Uterus (tissue), 2 donors: Measurements from ENCODE around the gene WWOX.

Experiments
- POLR2A ChIP-seq, 2 donors: fragments of 450-650 bp; IDR thresholded peaks; one replicate each; pipeline ENCODE4 v1.6.1; 2016; ENCODE audit warnings: antibody characterized with exemption in 2 of 2, mild to moderate bottlenecking in 1 of 2, moderate library complexity in 1 of 2
- TF ChIP-seq, protein P1 (sequence below), 4 experiments: fragments of 200-600 bp in 2 of 4; fragments of 450-650 bp in 2 of 4; sonication (generic) in 2 of 4; IDR thresholded peaks; one replicate each; pipeline ENCODE4 v1.5.1; 2016 to 2019; ENCODE audit warnings: antibody characterized with exemption in 4 of 4, mild to moderate bottlenecking in 2 of 4, moderate library complexity in 1 of 4

DNA sequence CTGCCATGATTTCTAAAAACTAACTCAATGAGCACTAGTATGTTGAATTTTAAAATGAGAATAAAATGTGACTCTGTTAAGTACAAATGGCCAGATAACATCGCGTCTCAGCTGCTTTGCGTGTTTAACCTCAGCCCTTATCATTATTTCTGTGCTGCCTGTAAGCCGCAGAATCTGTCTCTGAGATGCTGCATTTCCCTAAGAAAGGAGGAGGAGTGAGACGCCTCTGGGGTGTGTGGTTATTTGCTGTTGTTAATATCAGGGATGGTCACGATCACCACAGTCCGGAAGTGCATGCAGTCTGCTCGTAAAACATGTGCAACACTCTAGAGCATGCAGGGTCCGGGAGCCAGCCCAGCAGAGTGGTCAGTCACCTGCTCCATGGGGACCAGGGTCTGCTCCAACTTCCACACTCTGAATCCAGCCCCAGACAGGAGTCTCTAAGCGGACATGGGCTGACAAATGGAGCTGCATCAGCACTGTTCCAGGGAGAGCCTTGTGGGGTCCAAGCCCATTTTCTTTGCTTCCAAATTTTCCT, 1158.6 kb downstream of the WWOX start:
- TF ChIP-seq, protein P1, sequence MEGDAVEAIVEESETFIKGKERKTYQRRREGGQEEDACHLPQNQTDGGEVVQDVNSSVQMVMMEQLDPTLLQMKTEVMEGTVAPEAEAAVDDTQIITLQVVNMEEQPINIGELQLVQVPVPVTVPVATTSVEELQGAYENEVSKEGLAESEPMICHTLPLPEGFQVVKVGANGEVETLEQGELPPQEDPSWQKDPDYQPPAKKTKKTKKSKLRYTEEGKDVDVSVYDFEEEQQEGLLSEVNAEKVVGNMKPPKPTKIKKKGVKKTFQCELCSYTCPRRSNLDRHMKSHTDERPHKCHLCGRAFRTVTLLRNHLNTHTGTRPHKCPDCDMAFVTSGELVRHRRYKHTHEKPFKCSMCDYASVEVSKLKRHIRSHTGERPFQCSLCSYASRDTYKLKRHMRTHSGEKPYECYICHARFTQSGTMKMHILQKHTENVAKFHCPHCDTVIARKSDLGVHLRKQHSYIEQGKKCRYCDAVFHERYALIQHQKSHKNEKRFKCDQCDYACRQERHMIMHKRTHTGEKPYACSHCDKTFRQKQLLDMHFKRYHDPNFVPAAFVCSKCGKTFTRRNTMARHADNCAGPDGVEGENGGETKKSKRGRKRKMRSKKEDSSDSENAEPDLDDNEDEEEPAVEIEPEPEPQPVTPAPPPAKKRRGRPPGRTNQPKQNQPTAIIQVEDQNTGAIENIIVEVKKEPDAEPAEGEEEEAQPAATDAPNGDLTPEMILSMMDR (IDR thresholded peaks at IDR 0.05), result no peak
- TF ChIP-seq POLR2A (IDR thresholded peaks at IDR 0.05), result no peak
